OCI-LY7 (cell line): ENCODE results near the gene CENPH. TPM values are rescaled to one million over a fixed set of nuclear protein-coding genes. Genes with fewer than 3 reads are reported as not detected.

Experiments
- BruUV-seq: library from RNA; stranded (reverse); fragments of 400-500 nt; replicated peaks from 2 replicates; lab custom pipeline; 2021; lab: Mats Ljungman, UMichigan
- CTCF ChIA-PET: fragments of 300-600 bp; sonication (Branson Sonifier 250); formaldehyde crosslinking; loops from one replicate; lab custom pipeline; 2022; ENCODE audit warnings: antibody characterized with exemption; ENCODE audit not compliant: unreplicated experiment; lab: Charles Lee
- POLR2A ChIA-PET: fragments of 300-600 bp; sonication (Branson Sonifier 250); formaldehyde crosslinking; loops from one replicate; lab custom pipeline; 2022; ENCODE audit warnings: antibody characterized with exemption; lab: Charles Lee
- DNase-seq: peaks from one replicate; pipeline ENCODE4 v3.0.0-alpha.2; 2015; ENCODE audit warnings: low spot score
- H2AFZ ChIP-seq: fragments of 200-600 bp; sonication (generic), shearing (Covaris generic); 2 replicates; pipeline ENCODE4 v1.6.1; 2014; ENCODE audit warnings: mild to moderate bottlenecking, antibody characterized with exemption, low read length, moderate library complexity
- H3K27ac ChIP-seq: fragments of 200-600 bp; sonication (generic); 2 replicates; pipeline ENCODE4 v1.5.1; 2014; ENCODE audit warnings: mixed run types, low read depth, mild to moderate bottlenecking, moderate library complexity, low read length, inconsistent platforms; ENCODE audit not compliant: poor library complexity, severe bottlenecking
- H3K36me3 ChIP-seq: fragments of 200-600 bp; sonication (generic); 2 replicates; pipeline ENCODE4 v1.6.1; 2014; ENCODE audit warnings: mild to moderate bottlenecking, antibody characterized with exemption, low read length, moderate library complexity, mixed read lengths; ENCODE audit not compliant: insufficient read depth
- H3K4me1 ChIP-seq: fragments of 200-600 bp; sonication (generic); 2 replicates; pipeline ENCODE4 v1.5.1; 2014; ENCODE audit warnings: mild to moderate bottlenecking, low read length; ENCODE audit not compliant: insufficient read depth, poor library complexity, severe bottlenecking
- H3K4me2 ChIP-seq: fragments of 200-600 bp; sonication (generic); 2 replicates; pipeline ENCODE4 v1.6.1; 2014; ENCODE audit warnings: mild to moderate bottlenecking, low read length
- H3K4me3 ChIP-seq: fragments of 200-600 bp; sonication (generic); 2 replicates; pipeline ENCODE4 v1.5.1; 2014; ENCODE audit warnings: mild to moderate bottlenecking, low read depth, low read length; ENCODE audit not compliant: poor library complexity, severe bottlenecking
- H3K79me2 ChIP-seq: fragments of 200-600 bp; sonication (generic); 2 replicates; pipeline ENCODE4 v1.6.1; 2016; ENCODE audit warnings: low read depth, mild to moderate bottlenecking, low read length, moderate library complexity, mixed read lengths; ENCODE audit not compliant: insufficient read depth
- H3K9me2 ChIP-seq: fragments of 200-600 bp; sonication (generic); 2 replicates; pipeline ENCODE4 v1.6.1; 2016; ENCODE audit warnings: mild to moderate bottlenecking, low read length, mixed read lengths; ENCODE audit not compliant: insufficient read depth
- H3K9me3 ChIP-seq: fragments of 200-600 bp; sonication (generic); 2 replicates; pipeline ENCODE4 v1.6.1; 2014; ENCODE audit warnings: mild to moderate bottlenecking, mixed run types, low read length, mixed read lengths
- H4K20me1 ChIP-seq: fragments of 200-600 bp; sonication (generic); 2 replicates; pipeline ENCODE4 v1.6.1; 2014; ENCODE audit warnings: mild to moderate bottlenecking, antibody characterized with exemption, low read length, moderate library complexity, mixed read lengths; ENCODE audit not compliant: insufficient read depth
- EZH2phosphoT487 ChIP-seq: fragments of 200-600 bp; sonication (generic); IDR thresholded peaks from 2 replicates; pipeline ENCODE4 v1.6.1; 2018; ENCODE audit warnings: low read depth, borderline replicate concordance, mild to moderate bottlenecking, mixed run types, antibody characterized with exemption, low read length, moderate library complexity, mixed read lengths
- intact Hi-C: fragments of 100-400 bp; cut with micrococcal nuclease; formaldehyde crosslinking; loops from one replicate; pipeline ENCODE4 v1.10.0; 2022; ENCODE audit not compliant: unreplicated experiment
- total RNA-seq, 2 experiments: library from RNA; depleted of rRNA in 1 of 2; stranded (reverse); fragments of >200 nt in 1 of 2; shearing (Covaris generic) in 1 of 2; gene quantifications; 2 replicates each; pipeline ENCODE4 v1.2.3, GENCODE V29; 2014 to 2022
- TF ChIP-seq, protein P1 (sequence below): fragments of 200-600 bp; sonication (generic); conservative IDR thresholded peaks from 2 replicates; pipeline ENCODE4 v1.5.1; 2014; ENCODE audit warnings: mild to moderate bottlenecking, antibody characterized with exemption, low read length, moderate library complexity, mixed read lengths

The CENPH gene
- total RNA-seq, 2 experiments from 2014 or later = 86.1 to 105 TPM

DNA sequence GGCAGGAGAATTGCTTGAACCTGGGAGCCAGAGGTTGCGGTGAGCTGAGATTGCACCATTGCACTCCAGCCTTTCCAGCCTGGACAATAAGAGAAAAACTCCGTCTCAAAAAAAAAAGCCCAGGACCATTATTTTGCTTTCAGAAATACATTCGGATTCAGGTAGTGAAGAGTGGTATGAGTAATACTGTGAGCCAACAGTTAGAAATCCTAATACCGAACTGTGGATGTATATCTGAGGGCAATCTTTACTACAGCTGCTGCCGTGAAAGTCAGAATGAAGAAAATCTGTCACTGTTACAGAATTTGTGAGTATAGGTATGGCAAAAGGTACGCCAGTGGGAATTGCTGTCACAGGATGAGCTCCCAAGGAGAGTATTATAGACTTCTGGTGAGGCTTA lies 41.9 kb downstream of the CENPH start:
- Histone ChIP-seq H3K4me3 (no peak overlapping the region), H3K9me3 (no peaks in the 10 kb centered on the region), H2AFZ (no peak overlapping the region), H3K36me3 (peaks cover 27% of the 10 kb centered on the region), H3K9me2 (no peaks in the 10 kb centered on the region), H4K20me1 (no peaks in the 10 kb centered on the region; the same call in 1 of the 2 replicates), H3K79me2 (peaks cover 9% of the 10 kb centered on the region; the same call in 1 of the 2 replicates), H3K4me2 (no peak overlapping the region), H3K27ac (no peak overlapping the region), H3K4me1 (peaks cover 13% of the 10 kb centered on the region)
- no peak for DNase-seq
- TF ChIP-seq, protein P1, sequence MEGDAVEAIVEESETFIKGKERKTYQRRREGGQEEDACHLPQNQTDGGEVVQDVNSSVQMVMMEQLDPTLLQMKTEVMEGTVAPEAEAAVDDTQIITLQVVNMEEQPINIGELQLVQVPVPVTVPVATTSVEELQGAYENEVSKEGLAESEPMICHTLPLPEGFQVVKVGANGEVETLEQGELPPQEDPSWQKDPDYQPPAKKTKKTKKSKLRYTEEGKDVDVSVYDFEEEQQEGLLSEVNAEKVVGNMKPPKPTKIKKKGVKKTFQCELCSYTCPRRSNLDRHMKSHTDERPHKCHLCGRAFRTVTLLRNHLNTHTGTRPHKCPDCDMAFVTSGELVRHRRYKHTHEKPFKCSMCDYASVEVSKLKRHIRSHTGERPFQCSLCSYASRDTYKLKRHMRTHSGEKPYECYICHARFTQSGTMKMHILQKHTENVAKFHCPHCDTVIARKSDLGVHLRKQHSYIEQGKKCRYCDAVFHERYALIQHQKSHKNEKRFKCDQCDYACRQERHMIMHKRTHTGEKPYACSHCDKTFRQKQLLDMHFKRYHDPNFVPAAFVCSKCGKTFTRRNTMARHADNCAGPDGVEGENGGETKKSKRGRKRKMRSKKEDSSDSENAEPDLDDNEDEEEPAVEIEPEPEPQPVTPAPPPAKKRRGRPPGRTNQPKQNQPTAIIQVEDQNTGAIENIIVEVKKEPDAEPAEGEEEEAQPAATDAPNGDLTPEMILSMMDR = no peak
- TF ChIP-seq EZH2phosphoT487 = no peak
- POLR2A ChIA-PET = no interaction called here
- BruUV-seq = no TSS peak
- intact Hi-C loops = no loop called here
- CTCF ChIA-PET = no interaction called here

- TF ChIP-seq EZH2phosphoT487 = no peak
- TF ChIP-seq, protein P1 = no peak
- POLR2A ChIA-PET = no interaction called here
- no TSS peak for BruUV-seq
- H3K4me2 ChIP-seq = no peak overlapping the region
- CTCF ChIA-PET = no interaction called here
- H3K27ac ChIP-seq = no peak overlapping the region
- no peak overlapping the region for H2AFZ ChIP-seq
- H4K20me1 ChIP-seq = no peaks in the 10 kb centered on the region; the same call in 1 of the 2 replicates
- no peak overlapping the region for H3K4me3 ChIP-seq
- peaks cover 27% of the 10 kb centered on the region for H3K36me3 ChIP-seq
- intact Hi-C loops = no loop called here
- DNase-seq = no peak
- H3K79me2 ChIP-seq = peaks cover 9% of the 10 kb centered on the region; the same call in 1 of the 2 replicates
- H3K9me3 ChIP-seq = no peaks in the 10 kb centered on the region
- no peaks in the 10 kb centered on the region for H3K9me2 ChIP-seq
- peaks cover 13% of the 10 kb centered on the region for H3K4me1 ChIP-seq
These were observed 42.5 kb downstream of the CENPH start for GRCh38 chr5:69231851-69232250.
